Activated CD8-positive, alpha-beta memory T cell treated with anti-CD3 and anti-CD28 coated beads, Interleukin-2, amount 50 U/mL, for 1 hour (primary cell): ENCODE measurements around the gene FBXO24.

Experiments
- DNase-seq: peaks from one replicate; pipeline ENCODE4 v3.0.0-alpha.2; 2020; ENCODE audit errors: extremely low read depth

The FBXO24 gene

DNA sequence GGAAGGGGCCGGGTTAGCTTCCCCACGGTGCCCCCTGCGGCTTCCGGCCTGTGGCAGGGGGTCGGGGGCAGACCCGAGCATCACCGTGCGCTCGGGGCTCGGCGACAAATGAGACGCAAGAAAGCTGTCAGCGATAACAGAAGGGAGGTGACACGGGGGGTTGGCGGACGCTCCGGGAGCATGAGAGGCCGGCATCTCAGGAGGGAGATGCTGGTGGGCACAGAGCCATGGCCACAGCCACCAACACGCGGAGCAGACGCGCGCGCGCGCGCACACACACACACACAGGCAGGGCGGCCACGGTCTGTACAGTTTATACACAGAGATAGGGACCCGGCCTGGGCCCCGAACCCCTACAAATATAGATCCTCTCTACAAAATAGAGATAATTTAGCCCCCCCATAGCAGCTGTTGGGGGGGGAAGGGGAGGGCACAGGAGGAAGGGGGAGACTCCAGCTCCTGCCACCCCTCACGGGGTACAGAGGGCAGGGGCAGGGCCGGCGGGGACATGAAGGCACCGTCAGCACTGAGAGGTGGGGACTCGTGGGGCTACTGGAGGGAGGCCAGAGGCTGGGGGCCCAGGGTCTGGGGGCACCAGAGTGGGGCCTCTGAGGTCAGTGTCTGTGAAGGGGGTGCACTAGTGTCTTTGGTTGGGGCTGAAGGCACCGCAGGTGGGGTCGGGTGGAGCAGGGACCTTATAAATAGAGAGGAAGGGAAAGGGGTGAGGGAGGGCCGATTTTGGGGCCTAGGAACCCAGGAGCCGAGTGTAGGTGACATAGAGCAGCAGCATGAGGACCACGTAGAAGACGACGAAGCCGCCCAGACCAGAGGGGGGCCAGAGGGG, 11.5 kb upstream of the FBXO24 start:
- DNase-seq, result no peak

DNA sequence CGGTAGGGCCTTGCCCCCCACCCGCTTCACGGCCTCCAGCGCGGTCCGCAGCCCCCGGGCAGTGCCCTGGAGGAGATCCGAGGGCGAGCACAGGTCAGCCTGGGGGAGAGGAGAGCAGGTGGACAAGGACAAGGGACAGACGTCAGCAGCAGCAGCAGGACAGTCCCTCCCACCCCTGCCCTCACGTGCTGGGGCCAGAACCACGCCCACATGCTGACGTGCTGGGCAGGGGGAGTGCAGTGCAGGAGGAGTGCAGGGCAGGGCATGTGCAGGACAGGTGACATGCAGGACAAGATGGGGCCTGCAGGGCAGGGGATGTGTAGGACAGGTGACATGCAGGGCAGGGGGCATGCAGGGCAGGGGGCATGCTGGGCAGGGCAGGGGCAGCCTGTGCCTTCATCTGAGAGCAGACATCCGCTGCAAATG, 10.9 kb upstream of the FBXO24 start:
- no peak for DNase-seq

DNA sequence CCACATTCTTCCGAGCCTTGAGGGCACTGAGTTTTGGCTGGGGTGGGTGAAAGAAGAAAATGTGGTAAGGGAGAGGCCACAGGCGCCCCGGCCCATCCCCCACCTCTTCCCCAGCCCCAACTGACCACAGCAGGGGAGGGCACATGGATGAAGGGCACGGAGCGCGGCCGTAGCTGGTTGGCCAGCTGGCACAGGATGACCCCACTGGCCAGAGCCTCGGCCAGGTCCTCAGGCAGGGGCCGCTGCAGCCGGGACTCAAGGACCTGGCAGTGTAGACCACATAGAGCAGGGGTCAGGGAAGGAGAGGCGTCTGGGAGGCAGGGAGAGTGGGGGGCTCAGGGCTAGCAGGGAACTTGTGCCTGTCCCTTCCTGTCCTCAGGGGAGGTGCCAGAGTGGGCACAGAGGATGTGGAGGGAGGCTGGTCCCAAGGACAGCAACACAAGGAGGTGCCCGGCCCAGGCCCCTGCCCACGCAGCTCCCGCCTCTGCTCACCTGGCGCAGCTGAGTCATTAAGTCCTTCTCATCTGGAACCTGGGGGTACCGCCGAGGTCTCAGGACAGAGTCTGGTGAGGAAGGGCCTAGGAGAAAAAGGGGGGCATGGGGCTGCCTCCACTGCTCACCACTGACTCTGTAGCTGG, 10.3 kb upstream of the FBXO24 start:
- DNase-seq, result no peak

DNA sequence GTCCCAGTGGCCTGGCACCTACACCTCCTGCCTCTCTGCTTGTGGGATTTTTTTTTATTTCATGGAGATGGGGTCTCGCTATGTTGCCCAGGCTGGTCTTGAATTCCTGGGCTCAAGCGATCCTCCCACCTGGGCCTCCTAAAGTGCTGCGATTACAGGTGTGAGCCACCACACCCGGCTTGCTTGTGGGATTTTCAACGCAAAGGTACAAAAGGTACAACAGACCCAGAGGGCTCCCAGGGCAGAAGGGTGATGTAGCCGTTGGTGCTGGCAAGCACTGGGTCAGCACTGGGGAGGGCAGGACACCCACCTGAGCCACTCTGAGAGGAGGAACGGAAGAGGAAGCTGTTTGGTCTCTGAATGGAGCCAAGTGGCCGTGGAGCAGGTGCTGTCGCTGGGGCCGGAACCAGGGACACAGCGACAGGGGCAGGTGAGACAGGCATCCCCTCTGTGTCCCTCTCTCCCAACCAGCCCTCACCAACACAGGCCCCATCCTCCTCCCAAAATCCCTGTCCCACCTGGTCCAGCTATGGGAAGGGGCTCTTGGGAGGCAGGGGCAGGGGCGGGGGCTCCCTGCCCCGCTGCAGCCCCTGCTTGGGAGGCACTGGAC, 9.6 kb upstream of the FBXO24 start:
- DNase-seq, result no peak

DNA sequence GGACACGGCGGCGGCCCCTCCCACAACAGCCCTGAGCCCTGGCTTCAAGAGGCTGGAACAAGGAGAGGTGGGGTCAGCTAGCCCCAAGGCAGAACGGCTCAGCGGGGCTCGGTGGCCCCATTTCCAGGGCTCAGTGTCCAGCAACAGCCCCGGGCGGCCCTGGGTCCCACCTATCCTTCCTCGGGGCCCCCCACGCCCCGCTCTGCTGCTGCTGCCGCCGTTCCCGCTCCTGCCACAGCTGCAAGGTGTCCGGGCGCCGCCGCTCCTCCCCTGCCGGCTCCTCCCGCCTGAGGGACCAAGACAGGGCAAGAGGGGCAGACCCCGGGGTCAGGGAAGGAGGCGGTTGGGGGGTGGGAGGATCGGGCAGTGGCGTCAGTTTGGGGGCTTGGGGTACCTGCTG, 9.0 kb upstream of the FBXO24 start:
- no peak for DNase-seq

DNA sequence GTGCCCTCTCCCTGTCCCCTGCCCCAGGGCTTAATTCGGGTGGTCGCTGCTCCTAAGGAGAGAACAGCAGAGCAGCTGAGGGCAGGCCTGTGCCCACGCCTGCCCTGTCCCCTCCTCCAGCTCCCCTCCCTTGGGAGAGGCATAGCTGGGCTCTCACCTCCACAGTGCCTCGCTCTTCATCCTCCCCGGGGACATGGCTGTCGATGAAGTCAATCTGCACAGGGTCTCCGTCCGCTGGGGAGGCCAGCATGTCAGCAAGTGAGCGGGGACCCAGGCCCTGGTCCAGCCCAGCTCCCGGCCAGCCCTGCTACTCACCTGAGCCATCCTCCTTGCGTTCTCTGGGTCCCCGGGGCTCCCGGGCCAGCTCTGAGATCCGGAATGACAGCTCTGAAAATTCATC, 8.6 kb upstream of the FBXO24 start:
- no peak for DNase-seq

DNA sequence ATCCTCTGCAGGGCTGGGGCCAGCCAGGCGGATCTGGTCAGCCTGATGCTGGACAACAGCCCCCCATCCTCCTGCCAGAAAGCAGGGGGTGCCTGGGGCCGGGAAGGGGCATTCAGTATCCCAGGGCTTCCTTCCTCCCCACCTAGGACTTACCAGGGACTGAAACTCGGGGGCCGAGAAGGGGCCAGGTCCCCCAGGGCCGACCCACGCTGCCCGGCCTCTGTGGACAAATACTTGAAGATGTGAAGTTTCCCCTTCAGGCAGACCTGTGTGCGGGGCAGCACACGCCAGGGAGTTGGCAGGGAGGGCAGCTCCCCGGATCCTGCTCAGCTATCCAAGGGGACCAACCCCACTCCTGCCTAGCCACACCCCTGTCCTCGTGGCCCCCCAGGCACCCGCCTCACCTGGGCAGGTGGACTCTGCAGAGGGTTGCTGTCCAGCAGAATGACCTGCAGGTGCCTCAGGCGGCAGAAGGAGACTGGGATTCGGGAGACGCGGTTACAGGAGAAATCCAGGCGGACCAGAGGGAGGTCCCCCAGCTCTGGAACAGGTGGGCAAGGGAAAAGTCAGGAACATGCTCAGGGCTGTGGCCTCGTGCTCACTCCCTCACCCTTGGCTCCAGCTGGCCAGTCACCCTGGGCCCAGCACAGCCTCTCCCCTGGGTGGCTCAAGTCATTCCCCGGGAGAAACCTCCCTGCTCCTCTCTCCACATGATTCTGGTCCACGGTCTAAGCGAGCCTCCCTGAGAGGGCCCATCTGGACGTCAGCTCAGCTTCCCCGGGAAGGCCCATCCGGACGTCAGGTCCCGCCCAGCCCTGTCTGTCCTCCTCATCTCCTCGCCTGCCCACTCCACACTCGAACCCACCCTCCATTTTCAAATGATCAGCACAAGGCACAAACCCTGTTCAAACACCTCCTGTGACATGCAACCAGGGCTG, 7.6 kb upstream of the FBXO24 start:
- no peak for DNase-seq

DNA sequence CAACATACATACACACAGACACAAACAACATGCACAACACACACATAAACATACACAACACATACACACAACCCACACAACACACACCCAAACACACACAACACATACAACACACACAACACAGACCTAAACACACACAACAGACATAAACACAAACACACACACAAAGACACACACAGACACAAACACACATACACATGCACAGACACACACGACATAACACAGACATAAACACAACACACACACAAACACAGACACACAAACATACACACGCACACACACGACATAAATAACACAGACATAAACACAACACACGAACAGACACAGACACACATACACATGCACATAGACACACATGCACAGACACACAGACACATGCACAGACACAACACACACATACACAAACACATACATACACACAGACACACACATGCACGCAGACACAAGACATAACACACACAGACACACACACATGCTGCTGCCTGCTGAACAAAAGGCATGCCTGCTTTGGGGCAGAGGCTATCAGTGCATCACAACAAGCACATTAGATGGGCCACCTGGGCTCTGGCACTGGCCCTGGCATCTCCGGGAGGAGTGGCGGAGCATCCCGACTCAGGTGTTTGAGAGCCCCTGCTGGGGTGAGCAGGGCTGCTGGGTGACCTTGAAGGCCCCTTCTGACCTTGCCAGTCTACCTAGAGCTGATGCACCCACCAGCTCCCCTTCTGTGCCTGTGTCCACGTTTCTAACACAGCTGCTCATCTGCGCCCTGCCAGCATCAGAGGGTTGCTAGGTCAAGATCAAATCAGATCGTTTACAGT, 5.5 kb upstream of the FBXO24 start:
- DNase-seq, result no peak

DNA sequence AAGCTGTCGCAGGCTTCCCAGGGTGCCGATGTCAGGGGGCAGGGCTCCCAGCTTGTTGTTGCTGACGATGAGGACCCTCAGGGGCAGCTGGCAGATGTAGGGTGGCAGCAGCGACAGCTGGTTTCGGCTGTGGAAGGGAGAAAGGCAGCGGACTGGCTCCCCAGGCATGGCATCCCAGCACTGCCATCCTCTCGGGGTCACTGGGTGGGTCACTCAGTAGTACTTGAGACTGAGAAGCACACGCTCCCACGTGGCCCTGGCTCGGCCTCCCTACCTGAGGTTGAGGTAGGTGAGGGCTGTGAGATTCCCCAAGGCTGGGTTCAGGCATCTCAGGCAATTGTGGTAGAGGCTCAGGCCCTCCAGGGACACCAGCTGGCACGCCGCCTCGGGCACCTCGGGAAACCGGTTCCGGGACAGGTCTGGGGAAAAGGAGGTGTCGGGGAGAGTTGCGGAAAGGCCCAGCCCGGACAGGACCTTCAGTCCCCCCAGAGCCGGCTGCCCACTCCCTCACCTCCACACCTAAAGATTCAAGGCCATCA, 4.0 kb upstream of the FBXO24 start:
- no peak for DNase-seq

DNA sequence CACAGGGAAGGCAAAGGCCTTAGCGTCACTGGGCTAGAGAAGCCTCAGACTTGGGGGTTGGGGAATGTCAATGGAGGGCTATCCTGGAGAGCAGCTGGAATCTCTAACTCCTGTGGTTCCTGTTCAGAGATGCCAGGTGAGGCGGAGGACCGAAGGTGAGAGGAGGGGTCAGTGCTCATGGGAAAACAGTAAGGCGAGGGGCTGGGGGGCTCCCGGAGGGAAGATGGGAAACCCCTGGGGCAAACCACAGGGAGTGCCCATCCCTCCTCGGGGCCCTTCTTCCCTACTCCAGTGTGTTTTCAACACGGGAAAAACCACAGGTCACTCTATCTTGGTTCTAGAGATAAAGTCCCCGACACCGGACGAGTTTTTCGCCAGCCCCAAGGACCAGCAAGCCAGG, 3.5 kb upstream of the FBXO24 start:
- no peak for DNase-seq

DNA sequence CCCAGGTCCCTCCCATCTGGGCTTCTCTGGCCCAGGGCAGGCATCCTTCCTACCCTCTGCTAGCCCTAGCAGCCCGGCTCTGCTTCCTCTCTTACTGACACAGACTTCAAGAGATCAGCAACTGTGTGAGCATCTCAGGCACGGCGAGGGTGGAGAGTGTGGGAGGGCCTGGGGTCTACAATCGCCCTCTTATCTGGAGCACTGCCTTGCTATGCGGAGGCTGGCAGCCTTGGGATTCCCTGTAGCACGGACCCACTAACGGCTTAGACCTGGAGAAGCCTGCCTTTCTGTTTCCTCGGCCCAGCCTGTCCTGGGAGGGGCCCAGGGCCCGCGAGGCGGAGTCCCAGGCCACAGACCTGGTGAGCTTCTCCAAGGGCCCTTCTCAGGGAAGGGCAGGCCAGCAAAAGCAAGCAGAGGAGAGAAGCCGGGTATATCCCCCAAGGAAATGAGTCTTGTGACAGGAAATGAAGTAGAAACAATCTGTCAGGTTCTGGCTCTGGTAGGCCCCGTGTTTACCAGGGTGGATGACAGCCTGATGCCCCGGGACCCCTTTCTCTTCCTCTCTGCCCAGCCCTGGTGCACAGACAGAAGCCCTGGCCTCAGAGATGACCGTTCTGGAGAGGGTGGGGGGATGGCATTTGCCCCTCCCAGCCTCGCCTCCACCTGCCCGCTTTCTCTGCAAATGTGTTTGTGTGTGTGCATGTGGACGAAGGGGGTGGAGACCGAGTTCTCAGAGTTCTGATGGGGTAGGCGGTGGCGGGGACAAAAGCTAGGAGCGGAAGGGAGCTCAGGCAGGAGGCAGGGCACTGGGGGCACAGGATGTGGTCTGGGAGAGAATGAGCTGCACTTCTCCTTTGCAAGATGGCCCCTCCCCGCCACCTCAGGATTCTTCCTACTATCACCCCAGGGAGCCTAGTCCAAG, 2.7 kb upstream of the FBXO24 start:
- DNase-seq, result no peak

DNA sequence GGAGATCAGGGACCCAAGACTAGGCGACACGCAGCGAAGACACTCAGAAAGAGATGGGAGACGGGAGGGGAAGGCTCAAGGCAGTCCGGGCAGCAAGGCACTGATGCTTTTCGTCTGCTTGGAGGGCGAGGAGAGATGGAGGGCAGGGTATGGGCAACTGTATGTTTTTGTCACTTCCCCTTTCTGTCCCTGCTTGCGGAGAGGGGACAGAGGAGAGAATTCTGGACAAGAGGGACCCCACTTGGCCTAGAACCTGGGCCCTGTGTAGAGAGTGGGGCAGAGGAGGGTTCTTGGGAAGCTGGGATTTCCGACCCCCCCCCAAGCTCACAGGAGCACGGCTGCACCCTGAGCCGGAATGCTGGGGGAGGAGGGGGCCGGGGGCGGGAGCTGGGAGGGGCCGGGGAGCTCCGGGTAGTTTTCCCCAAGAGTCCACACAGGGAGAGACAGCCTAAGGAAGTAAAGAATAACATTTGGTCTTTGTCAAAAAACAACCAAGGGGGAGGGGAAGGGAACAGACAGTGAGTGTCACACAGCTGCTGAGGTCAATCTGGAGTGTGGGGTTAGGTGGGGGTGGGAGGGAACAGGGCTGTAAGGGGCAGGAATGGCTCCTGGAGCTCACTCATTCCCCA, 2.0 kb upstream of the FBXO24 start:
- DNase-seq, result no peak

DNA sequence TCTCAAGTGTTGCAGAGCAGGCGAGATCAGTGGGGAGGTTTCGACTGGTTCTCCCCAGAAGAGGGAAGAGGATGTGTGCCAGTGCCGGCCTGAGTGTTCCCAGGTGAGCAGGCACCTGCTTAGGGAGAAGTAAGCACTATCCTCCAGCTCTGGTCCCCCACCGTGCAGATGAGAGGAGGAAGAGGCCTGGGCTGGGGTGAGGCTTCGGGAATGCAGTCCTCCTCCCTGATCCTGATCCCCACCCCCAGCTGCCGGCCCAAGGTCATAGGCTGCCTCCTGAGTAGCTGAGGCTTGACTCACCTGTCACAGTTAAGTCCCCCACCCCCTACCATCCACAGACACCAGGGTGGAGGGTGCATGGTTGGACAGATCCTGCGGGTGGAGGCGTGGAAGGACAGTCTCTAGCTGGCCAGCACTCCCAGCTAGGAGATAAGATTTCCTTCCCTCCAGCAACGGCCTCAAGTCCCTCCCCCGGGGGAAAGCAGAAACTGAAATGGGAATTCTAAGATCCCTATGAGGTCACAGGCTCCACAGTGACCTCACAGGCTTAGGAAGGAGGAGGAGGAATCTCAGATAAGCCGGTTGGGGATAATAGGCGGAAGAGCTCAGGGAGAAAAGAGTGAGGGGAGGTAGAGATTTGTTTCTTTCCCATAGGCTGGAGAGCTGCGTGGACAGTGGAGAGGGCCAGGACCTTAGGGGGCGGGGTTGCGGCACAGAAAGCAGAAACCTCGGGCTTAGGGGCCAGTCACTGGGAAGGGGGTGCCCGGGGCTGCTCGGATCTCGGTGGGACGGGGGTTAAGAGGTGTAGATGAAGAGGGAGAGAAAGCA, 1.2 kb upstream of the FBXO24 start:
- DNase-seq, result no peak

DNA sequence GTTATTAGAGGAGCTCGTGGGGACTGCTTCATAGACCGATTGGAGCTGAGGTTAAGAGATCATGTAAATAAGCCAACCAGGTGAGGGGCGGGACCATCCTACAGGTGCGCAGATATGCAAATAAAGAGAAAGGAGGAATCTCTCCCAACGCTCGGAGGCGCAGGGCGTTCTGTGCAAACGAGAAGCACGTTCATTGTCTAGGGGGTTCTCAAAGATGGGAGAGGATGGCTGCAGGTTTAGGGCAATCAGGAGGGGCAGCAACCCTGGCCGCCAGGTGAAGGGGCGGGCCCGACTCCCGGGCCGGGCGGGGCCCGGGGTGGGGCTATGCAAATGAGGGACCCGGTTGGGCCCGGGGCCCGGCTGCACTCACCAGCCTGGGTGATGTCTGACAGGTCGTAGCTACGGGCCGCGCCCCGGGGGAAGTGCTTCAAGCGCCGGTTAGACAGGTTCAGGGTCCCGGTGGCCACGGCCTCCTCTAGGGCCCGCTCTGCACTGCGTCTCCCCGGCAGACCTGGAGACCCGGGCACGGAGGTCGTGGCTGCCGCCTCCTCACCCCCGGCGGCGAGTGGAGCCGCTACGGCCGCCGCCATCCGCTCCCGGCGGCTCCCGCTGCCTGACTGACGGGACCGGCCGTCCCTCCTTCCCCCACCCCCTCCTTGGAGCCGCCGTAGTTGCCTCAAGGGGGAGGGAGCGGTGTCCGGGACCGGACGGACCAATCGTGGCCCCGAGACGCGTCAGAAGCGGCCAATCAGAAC, 440 bp upstream of the FBXO24 start, which contains the start of gene LRCH4:
Gene LRCH4, minus strand, starts transcription at position 619 of the 755 bp plus-strand sequence. Its CDS starts 29 bp downstream, at position 590.
- DNase-seq, result no peak

DNA sequence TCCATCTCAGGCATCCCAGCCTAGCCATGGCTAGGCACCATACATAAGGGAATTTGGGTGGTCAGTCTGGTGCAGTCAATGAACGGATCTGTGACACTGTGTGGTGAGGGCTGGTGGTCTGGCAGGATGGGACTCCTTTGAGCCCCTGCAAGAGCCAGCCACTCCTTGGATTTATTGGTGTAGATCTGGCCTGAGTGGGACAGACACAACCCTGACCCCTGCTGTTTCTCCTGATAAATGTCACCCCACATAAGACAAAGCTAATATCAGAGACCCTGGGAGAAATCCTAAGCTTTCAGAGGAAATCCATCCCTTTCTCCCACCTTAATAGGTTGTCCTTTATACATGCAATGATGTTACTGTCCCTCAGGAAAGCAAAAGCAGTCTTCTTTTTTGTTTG, 2.3 kb downstream of the FBXO24 start:
- no peak for DNase-seq

DNA sequence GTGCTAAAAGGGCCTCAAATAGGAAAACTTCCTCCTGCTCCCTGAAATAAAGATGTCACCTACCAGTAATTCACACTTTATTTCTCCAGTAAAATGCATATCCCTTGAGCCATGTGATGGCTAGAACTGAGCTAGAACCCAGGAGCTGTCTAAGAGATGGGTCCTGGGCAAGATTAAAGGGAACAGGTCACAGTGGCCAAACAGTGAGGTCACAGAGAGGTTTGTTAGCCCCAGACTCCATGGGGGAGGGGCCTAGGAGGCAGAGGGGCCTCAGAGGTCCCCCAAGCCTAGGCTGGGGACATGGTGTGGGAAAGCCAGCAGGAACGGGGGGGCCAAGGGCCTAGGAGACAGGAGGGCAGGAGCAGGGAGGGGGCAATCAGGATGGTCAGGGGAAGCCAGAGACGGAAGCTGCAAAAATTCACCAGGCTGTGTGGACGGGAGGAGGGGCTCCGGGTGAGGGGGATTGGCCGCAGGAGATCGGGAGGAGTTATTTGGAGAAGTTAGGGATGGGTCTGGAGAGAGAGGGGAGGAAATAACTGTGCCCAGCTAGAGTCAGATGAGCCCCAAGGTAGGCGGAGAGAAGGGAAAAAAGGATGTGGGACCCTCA, 3.3 kb downstream of the FBXO24 start:
- no peak for DNase-seq
